ENCODE measurements around the gene C2orf68. TPM values are rescaled to one million over a fixed set of nuclear protein-coding genes. Genes with fewer than 3 reads are reported as not detected.
A peak's percentile ranks its signal among the peaks of the same experiment; 100 is the strongest.
"Not testable (repeated sequence)": the region's sequence is repeated elsewhere in the genome, so short reads cannot be mapped to it uniquely, and the experiment has no call there.

The C2orf68 gene
- total RNA-seq, 6 experiments from 2014 or later: 7.6 to 22.7 (median 14.8) TPM

GRCh38 chr2:85623991-85624390, 12.1 kb upstream of the C2orf68 start:
- H3K9me3 ChIP-seq: no peaks in the 10 kb centered on the region
- H3K27ac ChIP-seq: no peak overlapping the region
- 84% methylated on average over 4 of the region's 5 CpGs for WGBS (ENCODE audit: insufficient coverage, low coverage, low lambda C conversion rate, missing lambda C conversion rate)
- H3K27me3 ChIP-seq: no peaks in the 10 kb centered on the region
- intact Hi-C loops (cut with DNase I): no loop called here
- H3K36me3 ChIP-seq: peaks cover 0 to 98% (median 49%) of the 10 kb centered on the region in 4 donors
- DNase-seq (no peak), ATAC-seq (no peak)
- TF ChIP-seq POLR2A (IDR thresholded peaks at IDR 0.05): no peak
- TF ChIP-seq CTCF (IDR thresholded peaks at IDR 0.05): no peak
- H3K4me3 ChIP-seq: no peak overlapping the region
- H3K4me1 ChIP-seq: no peaks in the 10 kb centered on the region

DNA sequence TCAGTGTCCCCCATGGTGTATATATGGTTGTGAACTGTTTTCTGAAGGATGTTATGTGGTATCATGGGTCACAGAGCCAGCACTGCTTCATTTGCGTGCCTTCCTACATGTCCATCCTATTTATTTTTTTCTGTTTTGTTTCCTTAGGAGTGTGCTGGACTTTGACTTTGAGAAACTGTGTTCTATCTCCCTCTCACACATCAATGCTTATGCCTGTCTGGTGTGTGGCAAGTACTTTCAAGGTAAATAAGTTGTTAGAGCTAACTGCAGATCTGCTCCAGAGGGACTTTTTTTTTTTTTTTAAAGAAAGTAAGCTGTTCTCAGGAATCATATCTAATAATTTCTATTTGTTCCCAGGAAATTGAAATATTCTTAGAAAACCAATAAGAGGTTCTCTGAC, 9.5 kb upstream of the C2orf68 start:
- Histone ChIP-seq H3K36me3 (peaks cover 0 to 73% (median 38%) of the 10 kb centered on the region in 4 donors), H3K27ac (no peak overlapping the region), H3K4me1 (peaks cover 0 to 12% (median 5%) of the 10 kb centered on the region in 4 donors), H3K9me3 (no peaks in the 10 kb centered on the region), H3K27me3 (no peaks in the 10 kb centered on the region), H3K4me3 (no peak overlapping the region)
- DNase-seq: no peak
- 86% methylated on average over 1 of the region's 1 CpG for WGBS (ENCODE audit: insufficient coverage, low coverage, low lambda C conversion rate, missing lambda C conversion rate)
- TF ChIP-seq POLR2A (IDR thresholded peaks at IDR 0.05) (no peak), CTCF (IDR thresholded peaks at IDR 0.05) (no peak)
- intact Hi-C loops (cut with DNase I): no loop called here
- no peak for ATAC-seq

DNA sequence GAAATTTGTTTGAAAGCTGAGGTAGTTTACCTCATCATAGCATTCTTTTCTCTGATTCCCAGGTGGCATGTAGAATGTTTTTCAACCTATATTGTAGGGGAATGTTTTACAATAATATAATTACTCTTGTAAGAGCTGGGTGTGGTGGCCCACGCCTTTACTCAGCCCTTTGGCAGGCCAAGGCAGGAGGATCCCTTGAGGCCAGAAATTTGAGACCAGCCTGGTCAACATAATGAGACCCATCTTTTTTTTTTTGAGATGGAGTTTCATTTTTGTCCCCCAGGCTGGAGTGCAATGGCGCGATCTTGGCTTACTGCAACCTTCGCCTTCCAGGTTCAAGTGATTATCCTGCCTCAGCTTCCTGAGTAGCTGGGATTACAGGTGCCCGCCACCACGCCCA, 7.8 kb upstream of the C2orf68 start:
- H3K4me3 ChIP-seq: no peak overlapping the region
- H3K27me3 ChIP-seq: no peaks in the 10 kb centered on the region
- DNase-seq (no peak), ATAC-seq (no peak)
- no peak overlapping the region for H3K27ac ChIP-seq
- intact Hi-C loops (cut with DNase I): no loop called here
- peaks cover 0 to 17% (median 5%) of the 10 kb centered on the region in 4 donors for H3K4me1 ChIP-seq
- H3K9me3 ChIP-seq: no peaks in the 10 kb centered on the region
- TF ChIP-seq CTCF (IDR thresholded peaks at IDR 0.05): no peak
- TF ChIP-seq POLR2A (IDR thresholded peaks at IDR 0.05): no peak
- 95% methylated on average over 6 of the region's 6 CpGs for WGBS (ENCODE audit: insufficient coverage, low coverage, low lambda C conversion rate, missing lambda C conversion rate)
- H3K36me3 ChIP-seq: peaks cover 0 to 56% (median 26%) of the 10 kb centered on the region in 4 donors

DNA sequence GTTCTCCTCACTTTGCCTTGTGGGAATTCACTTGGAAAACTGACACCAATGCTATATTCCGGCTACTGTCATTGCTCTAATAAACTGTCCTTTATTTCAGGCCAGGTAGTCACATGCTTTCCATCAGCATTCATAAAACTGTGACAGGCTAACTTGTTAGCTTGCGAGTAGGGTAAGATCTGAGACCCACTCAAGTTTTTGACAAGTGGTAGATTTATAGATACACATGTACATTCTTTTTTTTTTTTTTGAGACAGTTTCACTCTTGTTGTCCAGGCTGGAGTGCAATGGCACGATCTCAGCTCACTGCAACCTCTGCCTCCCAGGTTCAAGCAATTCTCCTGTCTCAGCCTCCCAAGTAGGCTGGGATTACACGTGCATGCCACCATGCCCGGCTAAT, 5.9 kb upstream of the C2orf68 start:
- H3K4me1 ChIP-seq: peaks cover 0 to 17% (median 5%) of the 10 kb centered on the region in 4 donors
- WGBS (ENCODE audit: insufficient coverage, low coverage, low lambda C conversion rate, missing lambda C conversion rate): 82% methylated on average over 4 of the region's 5 CpGs
- H3K9me3 ChIP-seq; H3K4me3 ChIP-seq; H3K27ac ChIP-seq; H3K27me3 ChIP-seq; intact Hi-C loops (cut with DNase I); DNase-seq; ATAC-seq: not testable (repeated sequence)
- peaks cover 0 to 37% (median 14%) of the 10 kb centered on the region in 4 donors for H3K36me3 ChIP-seq

- Histone ChIP-seq H3K27me3 (no peaks in the 10 kb centered on the region), H3K27ac (peak overlapping the region in 2 of 3 donors; percentile 52 to 71), H3K4me3 (peak overlapping the region; percentile 73 to 100 (median 99)), H3K4me1 (peaks cover 0 to 28% (median 5%) of the 10 kb centered on the region in 4 donors), H3K36me3 (peaks cover 0 to 16% (median 0%) of the 10 kb centered on the region in 4 donors), H3K9me3 (no peaks in the 10 kb centered on the region)
- no peak for DNase-seq
- 100% methylated on average over 3 of the region's 17 CpGs for WGBS (ENCODE audit: insufficient coverage, low coverage, low lambda C conversion rate, missing lambda C conversion rate)
- no peak for TF ChIP-seq CTCF (IDR thresholded peaks at IDR 0.05)
- no peak for ATAC-seq
- intact Hi-C loops (cut with DNase I): no loop called here
Observed at GRCh38 chr2:85615413-85615728, 3.5 kb upstream of the C2orf68 start.

DNA sequence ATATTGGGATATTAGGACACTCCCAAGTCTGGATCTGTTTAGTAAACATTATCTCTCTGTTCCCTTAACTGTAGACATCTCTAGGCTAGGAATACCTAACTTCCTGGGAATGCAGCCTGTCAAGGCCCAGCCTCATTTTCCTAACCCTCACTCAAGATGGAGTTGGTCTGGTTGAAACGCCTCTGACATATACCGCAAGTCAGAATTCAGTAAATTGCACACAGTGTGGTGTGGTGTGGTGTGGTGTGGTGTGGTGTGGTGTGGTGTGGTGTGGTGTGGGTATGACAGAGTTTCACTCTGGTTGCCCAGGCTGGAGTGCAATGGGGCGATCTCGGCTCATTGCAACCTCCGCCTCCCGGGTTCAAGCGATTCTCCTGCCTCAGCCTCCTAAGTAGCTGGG, 2.9 kb upstream of the C2orf68 start:
- WGBS (ENCODE audit: insufficient coverage, low coverage, low lambda C conversion rate, missing lambda C conversion rate): 92% methylated on average over 2 of the region's 7 CpGs
- intact Hi-C loops (cut with DNase I); H3K4me3 ChIP-seq; DNase-seq; ATAC-seq; H3K27me3 ChIP-seq; H3K9me3 ChIP-seq; H3K36me3 ChIP-seq; H3K27ac ChIP-seq: not testable (repeated sequence)
- H3K4me1 ChIP-seq: peaks cover 0 to 31% (median 5%) of the 10 kb centered on the region in 4 donors

Measured in right lobe of liver (tissue), 6 donors.